ENCODE measurements around the gene TTC12.

The TTC12 gene

GRCh38 chr11:113332023-113332422 lies 17.6 kb downstream of the TTC12 start:
- no peak for DNase-seq

- no peak for DNase-seq
Measured at GRCh38 chr11:113332638-113333329, 18.4 kb downstream of the TTC12 start.

- DNase-seq = no peak
Measured at GRCh38 chr11:113334183-113334582, 19.8 kb downstream of the TTC12 start.

GRCh38 chr11:113338730-113339129 lies 24.3 kb downstream of the TTC12 start:
- DNase-seq = no peak

- DNase-seq = no peak
Measured at GRCh38 chr11:113339929-113340589, 25.7 kb downstream of the TTC12 start.

GRCh38 chr11:113341388-113342165 lies 27.2 kb downstream of the TTC12 start:
- DNase-seq = no peak

GRCh38 chr11:113345978-113346377 lies 31.6 kb downstream of the TTC12 start:
- DNase-seq = no peak

GRCh38 chr11:113349528-113349927 lies 35.1 kb downstream of the TTC12 start:
- DNase-seq = no peak

GRCh38 chr11:113350336-113351067 lies 36.1 kb downstream of the TTC12 start:
- DNase-seq = no peak

GRCh38 chr11:113351068-113351450 lies 36.7 kb downstream of the TTC12 start:
- DNase-seq = no peak

- no peak for DNase-seq
Measured at GRCh38 chr11:113351480-113351879, 37.1 kb downstream of the TTC12 start.

GRCh38 chr11:113356203-113356602 lies 41.8 kb downstream of the TTC12 start:
- no peak for DNase-seq

GRCh38 chr11:113363406-113363805 lies 49.0 kb downstream of the TTC12 start:
- no peak for DNase-seq

GRCh38 chr11:113363996-113364641 lies 49.7 kb downstream of the TTC12 start:
- no peak for DNase-seq

GRCh38 chr11:113365895-113366294 lies 51.5 kb downstream of the TTC12 start:
- DNase-seq = no peak

- DNase-seq = no peak
Measured at GRCh38 chr11:113369411-113369810, 55.0 kb downstream of the TTC12 start.

- DNase-seq = no peak
Measured at GRCh38 chr11:113370634-113371033, 56.3 kb downstream of the TTC12 start.

- DNase-seq = no peak
Measured at GRCh38 chr11:113372309-113372708, 57.9 kb downstream of the TTC12 start.

- DNase-seq = no peak
Measured at GRCh38 chr11:113373306-113373705, 58.9 kb downstream of the TTC12 start.

- DNase-seq = no peak
Measured at GRCh38 chr11:113373981-113374560, 59.7 kb downstream of the TTC12 start.

GRCh38 chr11:113375402-113375801 lies 61.0 kb downstream of the TTC12 start:
- DNase-seq = no peak

- peak in 1 of 2 experiments; percentile 4 for DNase-seq
Measured at GRCh38 chr11:113376156-113376555, 61.8 kb downstream of the TTC12 start.
